Measurements from ENCODE around the gene VWA8. TPM values are rescaled to one million over a fixed set of nuclear protein-coding genes. Genes with fewer than 3 reads are reported as not detected.

The VWA8 gene
- total RNA-seq, 1 donor from 2014 or later, result 12.2 TPM

- no peak overlapping the region for H3K4me3 Mint-ChIP-seq (ENCODE audit: unreplicated experiment)
- no peaks in the 10 kb centered on the region for H3K27me3 Mint-ChIP-seq (ENCODE audit: low read depth)
- H3K27ac Mint-ChIP-seq (ENCODE audit: unreplicated experiment), result no peak overlapping the region
- peaks cover 17% of the 10 kb centered on the region for H3K4me1 Mint-ChIP-seq (ENCODE audit: low read depth)
- peaks cover 6% of the 10 kb centered on the region for H3K36me3 Mint-ChIP-seq (ENCODE audit: low read depth)
- DNase-seq (ENCODE audit: low spot score), result no peak
- TF ChIP-seq CTCF (IDR thresholded peaks at IDR 0.05), result no peak
- no peaks in the 10 kb centered on the region for H3K9me3 Mint-ChIP-seq (ENCODE audit: low read depth)
These were observed 139.7 kb downstream of the VWA8 start for GRCh38 chr13:41821238-41821594.

GRCh38 chr13:41820581-41821237, 140.2 kb downstream of the VWA8 start:
- Mint-ChIP-seq H3K27ac (ENCODE audit: unreplicated experiment) (no peak overlapping the region), H3K4me3 (ENCODE audit: unreplicated experiment) (no peak overlapping the region), H3K27me3 (ENCODE audit: low read depth) (no peaks in the 10 kb centered on the region), H3K4me1 (ENCODE audit: low read depth) (peaks cover 12% of the 10 kb centered on the region), H3K36me3 (ENCODE audit: low read depth) (peaks cover 11% of the 10 kb centered on the region), H3K9me3 (ENCODE audit: low read depth) (peaks cover 4% of the 10 kb centered on the region)
- no peak for TF ChIP-seq CTCF (IDR thresholded peaks at IDR 0.05)
- no peak for DNase-seq (ENCODE audit: low spot score)

- Mint-ChIP-seq H3K4me1 (ENCODE audit: low read depth) (peaks cover 7% of the 10 kb centered on the region), H3K36me3 (ENCODE audit: low read depth) (peaks cover 24% of the 10 kb centered on the region), H3K9me3 (ENCODE audit: low read depth) (peaks cover 14% of the 10 kb centered on the region), H3K27ac (ENCODE audit: unreplicated experiment) (no peak overlapping the region), H3K27me3 (ENCODE audit: low read depth) (no peaks in the 10 kb centered on the region), H3K4me3 (ENCODE audit: unreplicated experiment) (no peak overlapping the region)
- no peak for DNase-seq (ENCODE audit: low spot score)
- TF ChIP-seq CTCF (IDR thresholded peaks at IDR 0.05), result no peak
These were observed 144.9 kb downstream of the VWA8 start for GRCh38 chr13:41816057-41816456.

- Mint-ChIP-seq H3K4me1 (ENCODE audit: low read depth) (peaks cover 7% of the 10 kb centered on the region), H3K27me3 (ENCODE audit: low read depth) (no peaks in the 10 kb centered on the region), H3K36me3 (ENCODE audit: low read depth) (peaks cover 30% of the 10 kb centered on the region), H3K4me3 (ENCODE audit: unreplicated experiment) (no peak overlapping the region), H3K27ac (ENCODE audit: unreplicated experiment) (no peak overlapping the region), H3K9me3 (ENCODE audit: low read depth) (peaks cover 18% of the 10 kb centered on the region)
- TF ChIP-seq CTCF (IDR thresholded peaks at IDR 0.05), result no peak
- no peak for DNase-seq (ENCODE audit: low spot score)
These were observed 147.5 kb downstream of the VWA8 start for GRCh38 chr13:41813426-41813825.

GRCh38 chr13:41812851-41813250, 148.1 kb downstream of the VWA8 start:
- no peak for DNase-seq (ENCODE audit: low spot score)
- no peak for TF ChIP-seq CTCF (IDR thresholded peaks at IDR 0.05)
- H3K27me3 Mint-ChIP-seq (ENCODE audit: low read depth), result no peaks in the 10 kb centered on the region
- peaks cover 18% of the 10 kb centered on the region for H3K9me3 Mint-ChIP-seq (ENCODE audit: low read depth)
- H3K4me1 Mint-ChIP-seq (ENCODE audit: low read depth), result peaks cover 7% of the 10 kb centered on the region
- H3K36me3 Mint-ChIP-seq (ENCODE audit: low read depth), result peaks cover 33% of the 10 kb centered on the region
- no peak overlapping the region for H3K27ac Mint-ChIP-seq (ENCODE audit: unreplicated experiment)
- H3K4me3 Mint-ChIP-seq (ENCODE audit: unreplicated experiment), result no peak overlapping the region
